ENCODE data around the gene LMBRD2. TPM values are rescaled to one million over a fixed set of nuclear protein-coding genes. Genes with fewer than 3 reads are reported as not detected.

Gene LMBRD2
- total RNA-seq, 4 donors from 2014 or later: 8.3 to 16.7 (median 13.2) TPM

GRCh38 chr5:36059571-36060419, 91.9 kb downstream of the LMBRD2 start:
- H3K9me3 ChIP-seq: no peaks in the 10 kb centered on the region
- WGBS, 2 donors (ENCODE audit: low coverage in 1 of 2): 62 to 72% methylated on average over 2 to 4 of the region's 5 CpGs
- H3K27ac ChIP-seq: no peak overlapping the region
- TF ChIP-seq POLR2A (IDR thresholded peaks at IDR 0.05) (no peak), POLR2AphosphoS5 (IDR thresholded peaks at IDR 0.05) (no peak), EP300 (IDR thresholded peaks at IDR 0.05) (no peak), CTCF (IDR thresholded peaks at IDR 0.05) (no peak)
- no peak for ATAC-seq
- no peak overlapping the region for H3K4me3 ChIP-seq
- H3K4me1 ChIP-seq: peaks cover 0 to 8% (median 0%) of the 10 kb centered on the region in 3 donors
- peaks cover 3% of the 10 kb centered on the region for H3K27me3 ChIP-seq
- no peaks in the 10 kb centered on the region for H3K36me3 ChIP-seq

GRCh38 chr5:36058776-36059175, 92.9 kb downstream of the LMBRD2 start:
- Histone ChIP-seq H3K4me1 (peaks cover 0 to 8% (median 0%) of the 10 kb centered on the region in 3 donors), H3K27ac (no peak overlapping the region), H3K36me3 (no peaks in the 10 kb centered on the region), H3K9me3 (no peaks in the 10 kb centered on the region), H3K27me3 (no peaks in the 10 kb centered on the region), H3K4me3 (no peak overlapping the region)
- WGBS, 2 donors (ENCODE audit: low coverage in 1 of 2): 90 to 100% methylated on average over 1 to 2 of the region's 2 CpGs
- ATAC-seq: no peak
- no peak for TF ChIP-seq POLR2A (IDR thresholded peaks at IDR 0.05)
- no peak for TF ChIP-seq EP300 (IDR thresholded peaks at IDR 0.05)
- no peak for TF ChIP-seq CTCF (IDR thresholded peaks at IDR 0.05)
- no peak for TF ChIP-seq POLR2AphosphoS5 (IDR thresholded peaks at IDR 0.05)

DNA sequence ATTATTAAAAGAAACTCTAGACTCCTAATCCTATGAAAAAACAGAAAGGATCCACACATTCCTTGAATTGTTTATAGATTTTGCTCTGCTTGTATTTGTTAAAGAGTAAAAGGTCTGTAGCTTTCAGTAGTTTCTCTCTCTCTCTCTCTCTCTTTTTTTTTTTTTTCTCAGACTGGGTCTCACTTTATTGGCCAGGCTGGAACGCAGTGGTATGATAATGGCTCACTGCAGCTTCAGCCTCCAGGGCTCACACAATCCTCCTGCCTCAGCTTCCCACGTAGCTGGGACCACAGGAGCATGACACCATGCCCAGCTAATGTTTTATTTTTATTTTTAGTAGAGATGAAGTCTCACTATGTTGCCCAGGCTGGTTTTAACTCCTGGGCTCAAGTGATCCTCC, 94.3 kb downstream of the LMBRD2 start:
- H3K4me3 ChIP-seq: no peak overlapping the region
- WGBS, 2 donors (ENCODE audit: low coverage in 1 of 2): 45 to 62% methylated on average over 2 of the region's 2 CpGs
- H3K9me3 ChIP-seq: no peaks in the 10 kb centered on the region
- no peak overlapping the region for H3K27ac ChIP-seq
- ATAC-seq: no peak
- TF ChIP-seq POLR2A (IDR thresholded peaks at IDR 0.05): no peak
- TF ChIP-seq POLR2AphosphoS5 (IDR thresholded peaks at IDR 0.05): no peak
- no peak for TF ChIP-seq CTCF (IDR thresholded peaks at IDR 0.05)
- TF ChIP-seq EP300 (IDR thresholded peaks at IDR 0.05): no peak
- peaks cover 0 to 8% (median 0%) of the 10 kb centered on the region in 3 donors for H3K4me1 ChIP-seq
- H3K27me3 ChIP-seq: no peaks in the 10 kb centered on the region
- H3K36me3 ChIP-seq: no peaks in the 10 kb centered on the region

DNA sequence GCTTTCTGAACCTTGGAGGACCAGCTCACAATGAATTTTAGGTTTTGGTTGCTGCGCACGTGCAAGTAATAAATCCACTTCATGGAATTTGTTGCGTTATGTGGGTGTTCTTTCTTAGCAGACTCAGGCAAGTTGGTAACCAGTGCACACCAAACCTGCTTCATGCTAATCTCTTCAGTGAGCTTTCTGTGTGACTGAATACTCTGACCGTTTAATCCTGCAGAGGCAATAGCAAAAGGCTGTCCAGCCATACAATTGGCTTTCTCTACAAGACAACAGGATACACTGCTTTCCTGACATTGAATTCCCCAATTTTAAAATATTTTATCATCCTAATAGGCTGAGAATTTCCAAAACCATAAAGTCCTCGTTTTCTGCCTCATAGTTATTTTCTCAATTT, 95.3 kb downstream of the LMBRD2 start:
- H3K36me3 ChIP-seq: no peaks in the 10 kb centered on the region
- TF ChIP-seq CTCF (IDR thresholded peaks at IDR 0.05) (no peak), EP300 (IDR thresholded peaks at IDR 0.05) (no peak), POLR2A (IDR thresholded peaks at IDR 0.05) (no peak), POLR2AphosphoS5 (IDR thresholded peaks at IDR 0.05) (no peak)
- peaks cover 0 to 8% (median 0%) of the 10 kb centered on the region in 3 donors for H3K4me1 ChIP-seq
- H3K4me3 ChIP-seq: no peak overlapping the region
- H3K9me3 ChIP-seq: no peaks in the 10 kb centered on the region
- WGBS, 2 donors (ENCODE audit: low coverage in 1 of 2): 57 to 74% methylated on average over 4 of the region's 5 CpGs
- no peak overlapping the region for H3K27ac ChIP-seq
- no peak for ATAC-seq
- no peaks in the 10 kb centered on the region for H3K27me3 ChIP-seq

- Histone ChIP-seq H3K36me3 (no peaks in the 10 kb centered on the region), H3K27ac (no peak overlapping the region), H3K4me1 (peaks cover 0 to 8% (median 0%) of the 10 kb centered on the region in 3 donors), H3K4me3 (no peak overlapping the region), H3K9me3 (no peaks in the 10 kb centered on the region), H3K27me3 (no peaks in the 10 kb centered on the region)
- no peak for ATAC-seq
- 65% methylated on average over 5 of the region's 5 CpGs; no CpG with 5 or more reads in 1 of the 2 donors for WGBS, 2 donors (ENCODE audit: low coverage in 1 of 2)
- no peak for TF ChIP-seq POLR2AphosphoS5 (IDR thresholded peaks at IDR 0.05)
- no peak for TF ChIP-seq EP300 (IDR thresholded peaks at IDR 0.05)
- no peak for TF ChIP-seq CTCF (IDR thresholded peaks at IDR 0.05)
- no peak for TF ChIP-seq POLR2A (IDR thresholded peaks at IDR 0.05)
These were observed 95.7 kb downstream of the LMBRD2 start for GRCh38 chr5:36055984-36056383.

All from gastroesophageal sphincter (tissue), 4 donors.